Ovary (tissue), 3 donors: ENCODE measurements around the gene TNPO2.

Source experiments
- CTCF ChIP-seq, 3 donors: fragments of 450-650 bp in 2 of 3; fragments of 200-600 bp in 1 of 3; IDR thresholded peaks; one replicate each; pipeline versions ENCODE4 v1.5.1 to v1.8.0; 2016 to 2022; ENCODE audit warnings: antibody characterized with exemption in 3 of 3, mild to moderate bottlenecking in 1 of 3
- EP300 ChIP-seq: sonication (generic); formaldehyde crosslinking; IDR thresholded peaks from one replicate; pipeline ENCODE4 v1.6.1; 2017; ENCODE audit warnings: antibody characterized with exemption
- POLR2A ChIP-seq: fragments of 450-650 bp; IDR thresholded peaks from one replicate; pipeline ENCODE4 v1.6.1; 2017; ENCODE audit warnings: antibody characterized with exemption, mild to moderate bottlenecking, moderate library complexity
- donor health status: DM: no; HTN: no; CAD: no.

GRCh38 chr19:12656899-12657571 is 66.7 kb downstream of the TNPO2 start:
- TF ChIP-seq CTCF (IDR thresholded peaks at IDR 0.05), result no peak
- no peak for TF ChIP-seq POLR2A
- no peak for TF ChIP-seq EP300
